Neutrophil (primary cell): ENCODE measurements around the gene TSSK6.

Experiments
- H3K27ac ChIP-seq: fragments of 200-600 bp; sonication (generic); 2 replicates; pipeline ENCODE4 v1.5.1; 2016; ENCODE audit warnings: mild to moderate bottlenecking, moderate library complexity
- H3K27me3 ChIP-seq: fragments of 200-600 bp; sonication (generic); 2 replicates; pipeline ENCODE4 v1.6.0; 2016; ENCODE audit warnings: mild to moderate bottlenecking
- H3K36me3 ChIP-seq: fragments of 200-600 bp; sonication (generic); 2 replicates; pipeline ENCODE4 v1.5.1; 2017
- H3K4me1 ChIP-seq, 2 experiments: fragments of 200-600 bp in 1 of 2; sonication (generic) in 1 of 2; 1 replicate in 1 of 2; 2 replicates in 1 of 2; pipeline versions ENCODE4 v1.5.1 to v1.6.1; 2013 to 2016; ENCODE audit warnings: low read depth in 1 of 2, low read length in 1 of 2, mild to moderate bottlenecking in 1 of 2, moderate library complexity in 1 of 2; ENCODE audit not compliant: control insufficient read depth in 1 of 2, insufficient read depth in 1 of 2
- H3K4me3 ChIP-seq, 2 experiments: fragments of 200-600 bp in 1 of 2; sonication (generic) in 1 of 2; 1 replicate in 1 of 2; 2 replicates in 1 of 2; pipeline ENCODE4 v1.5.1; 2013 to 2016; ENCODE audit warnings: low read depth in 1 of 2, low read length in 1 of 2, mild to moderate bottlenecking in 1 of 2, moderate library complexity in 1 of 2
- H3K9me3 ChIP-seq: fragments of 200-600 bp; sonication (generic); 2 replicates; pipeline ENCODE4 v1.5.1; 2016
- TF ChIP-seq, protein P1 (sequence below): fragments of 200-600 bp; sonication (generic); IDR thresholded peaks from 2 replicates; pipeline ENCODE4 v1.5.1; 2016; ENCODE audit warnings: antibody characterized with exemption

The TSSK6 gene

DNA sequence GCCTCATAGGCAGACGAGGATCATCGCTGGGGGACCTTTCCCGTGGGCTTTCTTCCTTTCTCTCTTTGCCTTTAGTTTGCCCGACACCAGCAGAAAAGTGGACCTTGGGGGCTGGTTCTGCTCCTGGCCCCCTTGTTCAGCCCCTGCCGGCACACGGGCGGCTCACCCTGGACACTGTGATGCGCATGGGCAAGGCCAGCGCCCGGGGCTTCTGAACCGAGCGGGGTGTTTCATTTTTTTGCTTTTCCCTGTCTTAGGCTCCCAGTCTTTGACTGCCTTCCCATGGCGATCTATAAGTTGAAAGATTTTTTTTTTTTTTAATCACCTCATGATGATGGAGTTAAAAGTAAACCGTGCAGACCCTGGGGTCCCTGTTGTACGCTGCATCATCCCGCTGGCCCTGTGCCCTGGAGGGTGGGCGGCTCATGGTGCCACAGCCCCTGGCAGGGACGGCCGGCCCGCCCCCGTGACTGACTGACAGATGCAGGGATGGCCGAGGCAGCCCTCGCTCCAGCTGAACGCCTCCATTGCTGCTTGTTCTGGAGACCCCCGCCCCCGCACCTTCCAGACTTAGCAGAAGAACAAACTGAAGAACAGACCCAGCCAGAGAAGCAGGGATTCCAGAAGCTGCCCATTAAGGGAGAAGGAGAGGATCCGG is 9.6 kb downstream of the TSSK6 start:
- Histone ChIP-seq H3K27ac (no peak overlapping the region), H3K9me3 (no peaks in the 10 kb centered on the region), H3K27me3 (no peaks in the 10 kb centered on the region), H3K36me3 (peaks cover 77% of the 10 kb centered on the region), H3K4me1 (no peaks in the 10 kb centered on the region), H3K4me3 (no peak overlapping the region)
- TF ChIP-seq, protein P1, sequence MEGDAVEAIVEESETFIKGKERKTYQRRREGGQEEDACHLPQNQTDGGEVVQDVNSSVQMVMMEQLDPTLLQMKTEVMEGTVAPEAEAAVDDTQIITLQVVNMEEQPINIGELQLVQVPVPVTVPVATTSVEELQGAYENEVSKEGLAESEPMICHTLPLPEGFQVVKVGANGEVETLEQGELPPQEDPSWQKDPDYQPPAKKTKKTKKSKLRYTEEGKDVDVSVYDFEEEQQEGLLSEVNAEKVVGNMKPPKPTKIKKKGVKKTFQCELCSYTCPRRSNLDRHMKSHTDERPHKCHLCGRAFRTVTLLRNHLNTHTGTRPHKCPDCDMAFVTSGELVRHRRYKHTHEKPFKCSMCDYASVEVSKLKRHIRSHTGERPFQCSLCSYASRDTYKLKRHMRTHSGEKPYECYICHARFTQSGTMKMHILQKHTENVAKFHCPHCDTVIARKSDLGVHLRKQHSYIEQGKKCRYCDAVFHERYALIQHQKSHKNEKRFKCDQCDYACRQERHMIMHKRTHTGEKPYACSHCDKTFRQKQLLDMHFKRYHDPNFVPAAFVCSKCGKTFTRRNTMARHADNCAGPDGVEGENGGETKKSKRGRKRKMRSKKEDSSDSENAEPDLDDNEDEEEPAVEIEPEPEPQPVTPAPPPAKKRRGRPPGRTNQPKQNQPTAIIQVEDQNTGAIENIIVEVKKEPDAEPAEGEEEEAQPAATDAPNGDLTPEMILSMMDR: no peak

DNA sequence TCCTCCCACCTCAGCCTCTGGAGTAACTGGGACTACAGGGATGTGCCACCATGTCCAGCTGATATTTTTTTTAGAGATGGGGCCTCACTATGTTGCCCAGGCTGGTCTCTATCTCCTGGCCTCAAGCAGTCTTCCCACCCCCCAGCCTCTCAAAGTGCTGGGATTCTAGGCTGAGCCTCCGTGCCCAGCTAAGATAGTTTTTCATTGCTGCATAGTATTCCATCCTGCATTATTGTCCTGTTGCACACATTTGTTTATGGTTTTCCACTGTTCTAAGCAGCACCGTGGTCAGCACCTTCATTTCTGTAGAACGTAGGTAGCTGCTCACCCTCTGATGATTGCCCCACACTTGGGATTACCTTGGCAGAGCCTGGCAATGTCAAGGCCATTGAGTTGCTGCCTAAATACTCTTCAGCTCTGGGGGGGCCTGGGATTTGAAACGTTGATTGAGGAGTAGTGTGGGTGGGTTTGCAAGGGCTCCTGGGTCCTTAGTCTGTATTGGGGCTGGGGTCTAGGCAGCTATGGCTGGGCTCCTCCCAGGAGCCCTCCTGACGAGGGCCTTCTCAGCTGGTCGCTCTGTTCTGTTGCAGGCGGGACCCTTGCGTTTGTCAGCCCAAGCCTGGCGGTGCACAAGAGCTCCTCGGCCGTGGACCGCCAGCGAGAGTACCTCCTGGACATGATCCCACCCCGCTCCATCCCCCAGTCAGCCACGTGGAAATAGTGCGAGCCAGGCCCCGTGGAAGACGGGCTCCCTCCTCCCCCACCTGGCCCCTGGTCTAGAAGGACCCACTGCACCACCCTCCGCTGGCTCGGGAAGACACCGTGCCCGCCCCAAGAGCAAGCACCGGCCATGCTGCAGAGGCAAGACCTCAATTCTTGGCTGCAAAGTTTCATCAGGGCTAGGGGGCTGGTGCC is 10.3 kb downstream of the TSSK6 start:
- peaks cover 85% of the 10 kb centered on the region for H3K36me3 ChIP-seq

DNA sequence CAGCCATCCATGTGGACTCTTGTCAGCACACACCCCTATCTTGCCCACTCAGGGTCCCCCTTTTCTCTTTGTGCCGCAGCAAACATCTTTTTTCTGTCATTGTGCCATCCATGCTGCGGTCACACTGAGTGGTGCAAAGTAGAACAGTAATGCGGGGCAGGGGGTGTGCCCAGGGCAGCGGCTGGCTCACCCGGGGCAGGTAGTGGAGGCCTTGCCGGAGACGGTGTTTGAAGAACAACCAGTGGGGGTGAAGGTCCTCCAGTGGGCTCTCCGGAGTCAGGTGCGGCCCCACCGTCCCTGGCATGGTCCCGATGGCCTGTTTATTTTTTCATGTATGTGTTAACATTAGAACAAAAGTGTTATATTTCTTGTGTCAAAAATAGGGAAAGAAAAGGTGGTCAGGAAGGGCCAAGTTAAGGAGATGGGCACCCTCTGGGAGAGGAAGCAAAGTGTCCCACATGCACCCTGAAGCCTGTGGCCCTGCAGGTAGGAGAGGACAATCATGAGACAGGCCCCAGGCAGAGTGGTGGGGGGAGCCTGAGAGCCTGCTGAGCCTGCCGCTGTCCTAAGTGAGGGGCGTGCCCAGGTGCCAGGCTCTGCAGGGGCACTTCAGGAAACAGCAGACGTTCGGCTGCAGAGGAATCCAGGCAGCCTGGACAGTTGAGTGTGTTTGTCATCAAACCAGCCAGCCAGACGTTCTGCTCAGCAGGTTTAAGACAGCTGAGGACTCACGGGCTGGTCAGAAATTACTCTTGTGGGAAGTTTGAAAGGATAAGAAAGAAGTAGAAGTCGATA is 12.3 kb downstream of the TSSK6 start:
- TF ChIP-seq, protein P1: no peak
- H3K27ac ChIP-seq: peak overlapping the region; percentile 15
- H3K27me3 ChIP-seq: no peaks in the 10 kb centered on the region
- H3K36me3 ChIP-seq: peaks cover 100% of the 10 kb centered on the region
- no peaks in the 10 kb centered on the region for H3K9me3 ChIP-seq
- H3K4me3 ChIP-seq: no peak overlapping the region
- H3K4me1 ChIP-seq: no peaks in the 10 kb centered on the region

More for the DNA sequence above, 10.3 kb downstream of the TSSK6 start:
- TF ChIP-seq, protein P1: no peak
- no peaks in the 10 kb centered on the region for H3K27me3 ChIP-seq
- no peak overlapping the region for H3K27ac ChIP-seq
- no peaks in the 10 kb centered on the region for H3K4me1 ChIP-seq
- H3K4me3 ChIP-seq: no peak overlapping the region
- no peaks in the 10 kb centered on the region for H3K9me3 ChIP-seq

DNA sequence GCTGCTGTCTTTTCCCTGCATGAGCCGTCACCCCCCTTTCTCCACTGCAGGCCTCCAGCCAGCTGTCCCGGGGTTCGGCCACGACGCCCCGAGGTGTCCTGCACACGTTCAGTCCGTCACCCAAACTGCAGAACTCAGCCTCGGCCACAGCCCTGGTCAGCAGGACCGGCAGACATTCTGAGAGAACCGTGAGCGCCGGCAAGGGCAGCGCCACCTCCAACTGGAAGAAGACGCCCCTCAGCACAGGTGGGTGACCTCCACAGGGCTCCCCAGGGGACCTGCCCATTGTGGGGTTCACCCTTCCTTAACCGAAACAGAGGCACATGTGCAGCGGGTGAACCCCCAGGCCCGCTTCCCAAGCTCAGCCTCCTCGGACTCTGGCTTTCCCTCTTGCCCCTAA is 13.1 kb downstream of the TSSK6 start:
- H3K27me3 ChIP-seq: no peaks in the 10 kb centered on the region
- H3K27ac ChIP-seq: no peak overlapping the region
- peaks cover 100% of the 10 kb centered on the region for H3K36me3 ChIP-seq
- H3K4me1 ChIP-seq: no peaks in the 10 kb centered on the region
- H3K4me3 ChIP-seq: no peak overlapping the region
- TF ChIP-seq, protein P1: no peak
- H3K9me3 ChIP-seq: no peaks in the 10 kb centered on the region

DNA sequence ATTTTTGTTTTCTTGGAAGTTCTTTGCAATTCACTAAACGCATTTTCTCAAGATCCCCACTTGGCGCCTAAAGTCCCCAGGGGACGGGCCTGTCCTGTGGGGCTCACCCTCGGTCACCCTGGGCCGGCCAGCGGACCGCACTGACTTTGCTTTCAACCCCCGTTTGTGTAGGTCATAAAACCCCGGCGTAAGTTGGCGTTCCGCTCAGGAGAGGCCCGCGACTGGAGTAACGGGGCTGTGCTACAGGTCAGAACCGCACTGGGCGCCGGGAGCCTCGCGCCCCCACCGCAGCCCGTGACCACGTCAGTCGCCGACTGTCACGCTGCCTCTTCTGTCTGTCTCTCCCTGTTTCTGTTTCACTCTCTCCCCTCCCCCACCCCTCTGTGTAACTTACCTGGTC is 13.6 kb downstream of the TSSK6 start:
- H3K9me3 ChIP-seq: no peaks in the 10 kb centered on the region
- H3K36me3 ChIP-seq: peaks cover 100% of the 10 kb centered on the region
- no peak overlapping the region for H3K4me3 ChIP-seq
- no peaks in the 10 kb centered on the region for H3K4me1 ChIP-seq
- H3K27me3 ChIP-seq: no peaks in the 10 kb centered on the region
- H3K27ac ChIP-seq: no peak overlapping the region
- TF ChIP-seq, protein P1: no peak
